ENCODE results near the gene DSTYK. TPM values are rescaled to one million over a fixed set of nuclear protein-coding genes. Genes with fewer than 3 reads are reported as not detected.

The DSTYK gene
- total RNA-seq, 2 experiments from 2014 or later, result 9.7 to 10.4 TPM

DNA sequence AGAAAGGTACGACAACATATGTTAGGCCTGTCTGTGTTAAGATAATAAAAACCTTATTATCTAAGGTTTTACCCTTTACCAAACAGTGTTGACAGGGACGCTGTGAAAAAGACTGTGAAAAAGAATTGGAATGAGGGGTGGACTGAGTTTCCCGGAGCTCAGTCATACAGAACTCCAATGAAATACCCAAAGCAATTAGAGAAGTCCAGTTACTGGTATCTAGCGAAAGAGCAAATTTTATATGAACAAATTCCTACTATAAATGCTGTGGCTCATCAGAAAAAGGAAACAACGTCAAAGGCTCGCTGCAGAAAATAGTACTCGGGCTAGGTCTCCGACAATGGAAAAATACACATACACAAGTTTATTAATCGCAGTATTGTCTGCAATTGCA is 89.0 kb downstream of the DSTYK start:
- H3K4me3 Mint-ChIP-seq, result peak overlapping the region; percentile 96
- DNase-seq (no peak), ATAC-seq (no peak)
- H3K9me3 Mint-ChIP-seq (ENCODE audit: insufficient read depth), result no peaks in the 10 kb centered on the region
- POLR2A ChIA-PET, result interaction anchor here (0.7 to 1.5 kb wide), 5 partner anchors 19 to 632 kb away, joined by 3 to 4 read pairs (median 3); partner anchors contain the start of gene NUAK2
- H3K27me3 Mint-ChIP-seq (ENCODE audit: low read depth), result no peaks in the 10 kb centered on the region
- CTCF ChIA-PET, result interaction anchor here (0.9 to 5.4 kb wide), 15 partner anchors 10 to 316 kb away, joined by 3 to 46 read pairs (median 5); partner anchors contain the start of genes DSTYK and TMCC2
- H3K36me3 Mint-ChIP-seq (ENCODE audit: low read depth), result peaks cover 14% of the 10 kb centered on the region
- peaks cover 39% of the 10 kb centered on the region for H3K4me1 Mint-ChIP-seq (ENCODE audit: low read depth)
- H3K27ac Mint-ChIP-seq, result peak overlapping the region; percentile 99

DNA sequence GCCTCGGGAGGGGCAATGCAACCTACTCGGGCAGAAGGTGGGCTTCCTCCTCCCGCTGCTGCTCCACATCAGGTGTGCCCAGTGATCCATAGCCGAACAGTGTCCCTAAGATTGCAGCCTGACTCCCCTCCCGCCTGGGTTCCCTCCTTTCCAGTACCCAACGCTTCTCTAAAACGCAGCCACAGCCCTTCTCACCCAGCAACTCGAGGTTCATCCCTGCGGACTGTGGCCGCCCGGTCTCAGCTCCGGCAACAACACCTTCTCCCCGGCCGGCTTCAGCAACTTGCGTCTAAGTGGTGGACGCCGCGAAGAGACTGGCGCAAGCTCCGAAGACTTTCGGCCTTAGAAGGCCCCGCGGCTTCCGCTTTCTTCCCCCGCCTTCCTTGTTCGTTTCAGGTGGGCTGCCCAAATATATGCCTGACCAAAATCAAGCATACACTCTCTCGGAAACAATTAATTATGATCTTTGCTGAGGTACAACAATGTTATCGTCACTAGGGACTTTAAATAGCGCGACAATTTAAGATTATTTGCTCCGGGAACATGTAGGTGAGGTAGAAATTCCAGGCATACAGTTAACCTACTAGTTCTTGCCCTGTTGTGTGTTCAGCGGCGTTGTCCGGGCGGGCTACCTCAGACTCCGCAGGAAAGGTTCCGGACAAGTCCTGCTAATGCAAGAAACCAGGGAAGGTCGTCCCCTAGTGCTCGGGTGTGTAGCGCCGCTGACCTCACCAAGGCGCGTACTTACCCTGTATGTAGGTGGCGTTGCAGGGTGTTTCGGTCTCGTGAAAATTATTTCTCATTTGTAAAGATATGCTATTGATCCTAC is 89.6 kb downstream of the DSTYK start, which contains the start of gene RBBP5:
TSS of gene RBBP5 (minus strand) at position 319 of the 829 bp plus-strand sequence. CDS start at position 214, 105 bp downstream.
- Mint-ChIP-seq H3K27ac (peak within 1 kb of the TSS; percentile 99), H3K27me3 (ENCODE audit: low read depth) (no peaks in the 10 kb centered on the region), H3K9me3 (ENCODE audit: insufficient read depth) (no peaks in the 10 kb centered on the region), H3K4me3 (peak within 1 kb of the TSS; percentile 96), H3K36me3 (ENCODE audit: low read depth) (peaks cover 14% of the 10 kb centered on the region), H3K4me1 (ENCODE audit: low read depth) (peaks cover 39% of the 10 kb centered on the region)
- DNase-seq, result peak; percentile 96
- POLR2A ChIA-PET, result interaction anchor here (0.6 to 1.6 kb wide), 10 partner anchors 10 to 134 kb away, joined by 3 to 8 read pairs (median 4); partner anchors contain the start of gene DSTYK
- ATAC-seq, result peak; percentile 98
- CTCF ChIA-PET, result interaction anchor here (0.6 to 5.4 kb wide), 24 partner anchors 9 to 315 kb away, joined by 3 to 46 read pairs (median 4); partner anchors contain the start of genes DSTYK and TMCC2

GRCh38 chr1:205118752-205119151 is 92.8 kb downstream of the DSTYK start:
- Mint-ChIP-seq H3K9me3 (ENCODE audit: insufficient read depth) (no peaks in the 10 kb centered on the region), H3K4me1 (ENCODE audit: low read depth) (peaks cover 42% of the 10 kb centered on the region), H3K4me3 (no peak overlapping the region), H3K36me3 (ENCODE audit: low read depth) (peaks cover 26% of the 10 kb centered on the region), H3K27ac (no peak overlapping the region), H3K27me3 (ENCODE audit: low read depth) (no peaks in the 10 kb centered on the region)
- DNase-seq, result no peak
- ChIA-PET CTCF (interaction anchor here (1.9 to 5.4 kb wide), 2 partner anchors 9 to 110 kb away, joined by 4 to 44 read pairs; partner anchors contain the start of gene TMCC2), POLR2A (no interaction called here)
- ATAC-seq, result no peak

DNA sequence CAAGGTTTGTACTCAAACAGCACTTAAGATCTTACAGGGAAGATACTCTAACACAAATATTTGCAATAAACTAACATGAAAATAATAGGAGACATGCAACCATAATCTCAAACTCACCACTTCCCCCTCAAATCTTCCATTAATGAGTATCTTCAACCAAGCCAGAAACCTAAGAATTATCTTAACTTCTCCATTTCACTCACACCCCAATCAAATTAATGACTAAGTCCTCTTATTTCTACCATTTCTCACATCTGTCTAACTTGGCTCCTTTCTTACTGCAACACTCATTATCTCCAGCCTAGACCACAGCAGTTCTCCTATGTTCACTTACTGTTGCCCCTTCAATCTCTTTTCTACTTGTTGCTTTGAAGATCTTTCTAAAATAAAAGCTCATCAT is 100.1 kb downstream of the DSTYK start:
- H3K27me3 Mint-ChIP-seq (ENCODE audit: low read depth), result no peaks in the 10 kb centered on the region
- DNase-seq, result no peak
- peaks cover 28% of the 10 kb centered on the region for H3K36me3 Mint-ChIP-seq (ENCODE audit: low read depth)
- no peaks in the 10 kb centered on the region for H3K9me3 Mint-ChIP-seq (ENCODE audit: insufficient read depth)
- CTCF ChIA-PET, result no interaction called here
- no peaks in the 10 kb centered on the region for H3K4me1 Mint-ChIP-seq (ENCODE audit: low read depth)
- no peak overlapping the region for H3K27ac Mint-ChIP-seq
- POLR2A ChIA-PET, result interaction anchor here (1.3 kb wide), 1 partner anchor 10 kb away, joined by 4 read pairs; the partner anchor contains the start of gene RBBP5
- no peak overlapping the region for H3K4me3 Mint-ChIP-seq
- ATAC-seq, result no peak

DNA sequence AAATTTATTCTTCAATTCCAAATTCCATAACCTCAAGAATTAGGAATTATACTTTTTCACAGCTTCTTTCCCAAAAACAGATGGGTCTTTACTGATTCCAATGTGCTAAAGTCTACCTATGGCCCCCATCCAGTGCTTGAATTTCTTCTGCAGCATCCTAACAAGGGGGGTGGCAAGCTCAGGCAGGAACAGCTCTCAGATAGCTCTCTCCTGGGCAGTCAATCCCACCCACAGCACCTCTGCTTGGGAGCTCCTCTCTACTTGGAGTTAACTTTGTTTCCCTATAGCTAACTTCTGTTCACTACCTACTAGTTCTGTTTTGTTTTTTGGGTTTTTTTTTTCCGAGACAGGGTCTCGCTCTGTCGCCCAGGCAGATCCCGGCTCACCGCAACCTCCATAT is 101.8 kb downstream of the DSTYK start:
- Mint-ChIP-seq H3K27ac (no peak overlapping the region), H3K27me3 (ENCODE audit: low read depth) (no peaks in the 10 kb centered on the region), H3K9me3 (ENCODE audit: insufficient read depth) (no peaks in the 10 kb centered on the region), H3K4me1 (ENCODE audit: low read depth) (no peaks in the 10 kb centered on the region), H3K36me3 (ENCODE audit: low read depth) (peaks cover 35% of the 10 kb centered on the region), H3K4me3 (no peak overlapping the region)
- CTCF ChIA-PET, result interaction anchor here (1.0 to 3.1 kb wide), 8 partner anchors 9 to 164 kb away, joined by 3 to 10 read pairs (median 4); partner anchors contain the start of gene RBBP5
- no peak for DNase-seq
- ATAC-seq, result no peak
- POLR2A ChIA-PET, result interaction anchor here (0.7 to 1.8 kb wide), 2 partner anchors 11 to 12 kb away, joined by 3 to 6 read pairs; partner anchors contain the start of gene RBBP5

- H3K36me3 Mint-ChIP-seq (ENCODE audit: low read depth), result peaks cover 36% of the 10 kb centered on the region
- no peaks in the 10 kb centered on the region for H3K9me3 Mint-ChIP-seq (ENCODE audit: insufficient read depth)
- H3K4me1 Mint-ChIP-seq (ENCODE audit: low read depth), result no peaks in the 10 kb centered on the region
- H3K4me3 Mint-ChIP-seq, result no peak overlapping the region
- CTCF ChIA-PET, result interaction anchor here (0.8 to 3.1 kb wide), 9 partner anchors 9 to 245 kb away, joined by 3 to 10 read pairs (median 4); partner anchors contain the start of gene RBBP5
- H3K27me3 Mint-ChIP-seq (ENCODE audit: low read depth), result no peaks in the 10 kb centered on the region
- DNase-seq, result no peak
- POLR2A ChIA-PET, result interaction anchor here (0.7 to 1.8 kb wide), 2 partner anchors 10 to 12 kb away, joined by 3 to 6 read pairs; partner anchors contain the start of gene RBBP5
- ATAC-seq, result no peak
- H3K27ac Mint-ChIP-seq, result no peak overlapping the region
Observed at GRCh38 chr1:205109269-205109668, 102.2 kb downstream of the DSTYK start.

DNA sequence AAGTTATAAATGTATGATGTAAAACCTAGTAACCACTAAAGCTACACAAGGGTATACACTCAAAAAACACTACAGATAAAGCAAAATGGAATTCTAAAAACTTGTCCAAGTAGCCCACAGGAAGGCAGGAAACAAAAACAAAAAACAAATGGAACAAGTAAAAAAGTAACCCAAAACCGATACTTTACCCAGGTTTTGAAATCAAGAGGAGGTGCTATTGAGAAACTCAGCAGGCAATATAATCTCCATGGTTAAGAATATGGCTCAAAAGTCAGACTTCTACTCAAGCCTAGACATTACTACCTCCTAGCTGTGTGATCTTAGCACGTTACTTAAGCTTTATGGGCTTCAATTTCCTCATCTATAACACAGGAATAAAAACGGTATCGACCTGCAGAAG is 103.0 kb downstream of the DSTYK start:
- Mint-ChIP-seq H3K9me3 (ENCODE audit: insufficient read depth) (no peaks in the 10 kb centered on the region), H3K4me3 (no peak overlapping the region), H3K27me3 (ENCODE audit: low read depth) (no peaks in the 10 kb centered on the region), H3K4me1 (ENCODE audit: low read depth) (no peaks in the 10 kb centered on the region), H3K27ac (no peak overlapping the region), H3K36me3 (ENCODE audit: low read depth) (peaks cover 37% of the 10 kb centered on the region)
- ChIA-PET CTCF (interaction anchor here (0.8 to 3.1 kb wide), 6 partner anchors 12 to 245 kb away, joined by 3 to 10 read pairs (median 4); partner anchors contain the start of gene RBBP5), POLR2A (interaction anchor here (0.7 kb wide), 1 partner anchor 633 kb away, joined by 3 read pairs; no protein-coding TSS in a partner anchor)
- no peak for DNase-seq
- ATAC-seq, result no peak

GRCh38 chr1:205107327-205107726 is 104.2 kb downstream of the DSTYK start:
- Mint-ChIP-seq H3K9me3 (ENCODE audit: insufficient read depth) (no peaks in the 10 kb centered on the region), H3K4me1 (ENCODE audit: low read depth) (no peaks in the 10 kb centered on the region), H3K4me3 (no peak overlapping the region), H3K27me3 (ENCODE audit: low read depth) (no peaks in the 10 kb centered on the region), H3K27ac (no peak overlapping the region), H3K36me3 (ENCODE audit: low read depth) (peaks cover 41% of the 10 kb centered on the region)
- no peak for DNase-seq
- ChIA-PET POLR2A (no interaction called here), CTCF (no interaction called here)
- no peak for ATAC-seq

DNA sequence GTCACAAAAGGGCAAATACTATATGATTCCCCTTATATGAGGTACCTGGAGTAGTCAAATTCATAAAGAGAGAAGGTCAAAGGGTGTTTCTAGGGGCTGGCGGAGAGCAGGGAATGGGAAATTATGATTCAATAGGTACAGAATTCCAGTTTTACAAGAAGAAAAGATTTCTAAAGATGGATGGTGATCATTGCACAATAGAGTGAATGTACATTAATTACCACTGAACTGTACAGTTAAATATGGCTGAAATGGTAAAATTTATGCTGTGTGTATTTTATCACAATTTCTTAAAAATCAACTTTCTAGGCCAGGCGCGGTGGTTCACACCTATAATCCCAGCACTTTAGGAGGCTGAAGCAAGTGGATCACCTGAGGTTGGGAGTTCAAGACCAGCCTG is 109.1 kb downstream of the DSTYK start:
- Mint-ChIP-seq H3K9me3 (ENCODE audit: insufficient read depth) (no peaks in the 10 kb centered on the region), H3K36me3 (ENCODE audit: low read depth) (peaks cover 70% of the 10 kb centered on the region), H3K4me1 (ENCODE audit: low read depth) (no peaks in the 10 kb centered on the region), H3K27me3 (ENCODE audit: low read depth) (no peaks in the 10 kb centered on the region), H3K4me3 (no peak overlapping the region), H3K27ac (no peak overlapping the region)
- no peak for DNase-seq
- ChIA-PET POLR2A (no interaction called here), CTCF (no interaction called here)
- no peak for ATAC-seq

GRCh38 chr1:205098242-205098641 is 113.3 kb downstream of the DSTYK start:
- no peaks in the 10 kb centered on the region for H3K4me1 Mint-ChIP-seq (ENCODE audit: low read depth)
- H3K36me3 Mint-ChIP-seq (ENCODE audit: low read depth), result peaks cover 67% of the 10 kb centered on the region

DNA sequence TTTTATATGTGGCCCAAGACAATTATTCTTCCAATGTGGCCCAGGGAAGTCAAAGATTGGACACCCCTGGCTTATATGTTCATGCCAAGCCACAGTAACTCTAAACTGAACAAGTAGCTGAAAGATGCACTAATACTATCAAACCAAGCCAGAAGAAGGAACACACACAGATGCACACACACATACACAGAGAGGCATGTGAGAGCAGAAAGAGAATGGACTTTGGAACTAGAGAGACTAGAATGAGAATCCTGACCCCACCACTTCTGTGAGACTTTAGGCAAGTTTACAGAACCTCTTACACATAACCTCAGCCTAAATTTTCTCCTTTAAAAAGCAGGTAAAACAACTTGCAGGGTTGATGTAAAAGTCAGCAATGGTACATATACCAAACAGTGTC is 116.1 kb downstream of the DSTYK start:
- Mint-ChIP-seq H3K36me3 (ENCODE audit: low read depth) (peaks cover 62% of the 10 kb centered on the region), H3K27me3 (ENCODE audit: low read depth) (no peaks in the 10 kb centered on the region), H3K4me1 (ENCODE audit: low read depth) (no peaks in the 10 kb centered on the region), H3K27ac (no peak overlapping the region), H3K4me3 (no peak overlapping the region), H3K9me3 (ENCODE audit: insufficient read depth) (no peaks in the 10 kb centered on the region)
- ATAC-seq (no peak), DNase-seq (no peak)
- CTCF ChIA-PET, result interaction anchor here (1.5 kb wide), 1 partner anchor 34 kb away, joined by 3 read pairs; no protein-coding TSS in a partner anchor
- POLR2A ChIA-PET, result no interaction called here

More at GRCh38 chr1:205098242-205098641, 113.3 kb downstream of the DSTYK start:
- H3K27ac Mint-ChIP-seq, result no peak overlapping the region
- DNase-seq (no peak), ATAC-seq (no peak)
- no peaks in the 10 kb centered on the region for H3K9me3 Mint-ChIP-seq (ENCODE audit: insufficient read depth)
- H3K27me3 Mint-ChIP-seq (ENCODE audit: low read depth), result no peaks in the 10 kb centered on the region
- ChIA-PET CTCF (interaction anchor here (0.9 to 2.3 kb wide), 3 partner anchors 23 to 158 kb away, joined by 3 to 6 read pairs (median 3); partner anchors contain the start of gene RBBP5), POLR2A (interaction anchor here (0.6 kb wide), 1 partner anchor 860 kb away, joined by 3 read pairs; no protein-coding TSS in a partner anchor)
- H3K4me3 Mint-ChIP-seq, result no peak overlapping the region
